CD4-positive, alpha-beta T cell treated with Interferon gamma for 1 hour (primary cell): ENCODE results near the gene ARHGEF26.
"Not testable (repeated sequence)": the region's sequence is repeated elsewhere in the genome, so short reads cannot be mapped to it uniquely, and the experiment has no call there.

ENCODE experiments used
- DNase-seq: peaks from one replicate; pipeline ENCODE4 v3.0.0-alpha.2; 2020

The ARHGEF26 gene, protein sequence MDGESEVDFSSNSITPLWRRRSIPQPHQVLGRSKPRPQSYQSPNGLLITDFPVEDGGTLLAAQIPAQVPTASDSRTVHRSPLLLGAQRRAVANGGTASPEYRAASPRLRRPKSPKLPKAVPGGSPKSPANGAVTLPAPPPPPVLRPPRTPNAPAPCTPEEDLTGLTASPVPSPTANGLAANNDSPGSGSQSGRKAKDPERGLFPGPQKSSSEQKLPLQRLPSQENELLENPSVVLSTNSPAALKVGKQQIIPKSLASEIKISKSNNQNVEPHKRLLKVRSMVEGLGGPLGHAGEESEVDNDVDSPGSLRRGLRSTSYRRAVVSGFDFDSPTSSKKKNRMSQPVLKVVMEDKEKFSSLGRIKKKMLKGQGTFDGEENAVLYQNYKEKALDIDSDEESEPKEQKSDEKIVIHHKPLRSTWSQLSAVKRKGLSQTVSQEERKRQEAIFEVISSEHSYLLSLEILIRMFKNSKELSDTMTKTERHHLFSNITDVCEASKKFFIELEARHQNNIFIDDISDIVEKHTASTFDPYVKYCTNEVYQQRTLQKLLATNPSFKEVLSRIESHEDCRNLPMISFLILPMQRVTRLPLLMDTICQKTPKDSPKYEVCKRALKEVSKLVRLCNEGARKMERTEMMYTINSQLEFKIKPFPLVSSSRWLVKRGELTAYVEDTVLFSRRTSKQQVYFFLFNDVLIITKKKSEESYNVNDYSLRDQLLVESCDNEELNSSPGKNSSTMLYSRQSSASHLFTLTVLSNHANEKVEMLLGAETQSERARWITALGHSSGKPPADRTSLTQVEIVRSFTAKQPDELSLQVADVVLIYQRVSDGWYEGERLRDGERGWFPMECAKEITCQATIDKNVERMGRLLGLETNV

DNA sequence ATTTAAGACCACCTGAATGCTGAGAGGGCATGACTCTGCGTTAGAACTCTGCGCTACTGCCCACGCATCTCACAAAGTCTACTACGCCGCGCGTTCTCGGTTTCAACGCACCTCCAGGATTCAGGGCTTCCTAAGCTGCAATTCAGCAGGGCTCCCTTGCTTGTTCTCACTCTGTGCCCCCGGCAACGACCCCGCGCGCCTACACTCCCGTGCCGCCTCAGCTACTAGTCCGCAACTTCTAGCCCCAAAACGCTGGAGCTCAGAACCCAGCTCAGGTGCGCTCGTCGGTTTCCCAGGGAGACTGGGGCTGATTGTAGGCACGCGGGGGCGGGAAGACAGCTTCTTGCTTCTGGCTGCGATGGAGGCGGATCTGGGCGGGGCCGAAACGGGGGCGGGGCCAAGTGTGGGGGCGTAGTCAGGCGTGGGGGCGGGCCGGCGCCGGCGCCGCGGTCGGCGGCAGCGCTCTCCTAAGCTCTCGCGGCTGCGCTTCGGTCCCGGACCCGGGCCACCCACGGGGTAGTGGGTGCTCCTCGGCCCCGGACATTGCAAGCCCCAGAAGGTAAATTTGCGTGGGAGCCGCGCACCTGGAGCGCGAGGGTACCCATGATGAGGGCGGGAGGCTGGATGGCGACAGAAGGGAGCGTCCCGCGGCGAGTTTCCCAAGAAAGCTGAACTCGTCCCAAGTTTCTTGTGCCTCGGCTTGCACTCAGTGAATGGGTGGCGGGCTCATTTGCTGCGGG, at the start of gene ARHGEF26:
Gene ARHGEF26, plus strand, starts transcription at position 430 of the 740 bp plus-strand sequence. CDS start 603 bp downstream, outside the sequence.
- DNase-seq: peak; percentile 60

DNA sequence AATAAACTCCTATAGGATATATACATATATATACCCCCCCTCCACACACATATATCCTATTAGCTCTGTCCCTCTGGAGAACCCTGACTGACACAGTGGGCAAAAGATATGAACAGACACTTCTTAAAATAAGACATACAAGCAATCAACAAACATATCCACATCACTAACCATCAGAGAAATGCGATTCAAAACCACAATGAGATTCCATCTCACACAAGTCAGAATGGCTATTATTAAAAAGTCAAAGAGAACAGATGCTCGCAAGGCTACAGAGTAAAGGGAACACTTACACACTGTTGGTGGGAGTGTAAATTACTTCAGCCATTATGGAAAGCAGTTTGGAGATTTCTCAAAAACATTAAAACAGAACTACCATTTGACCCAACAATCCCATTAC, 46.2 kb upstream of the ARHGEF26 start:
- DNase-seq: no peak

DNA sequence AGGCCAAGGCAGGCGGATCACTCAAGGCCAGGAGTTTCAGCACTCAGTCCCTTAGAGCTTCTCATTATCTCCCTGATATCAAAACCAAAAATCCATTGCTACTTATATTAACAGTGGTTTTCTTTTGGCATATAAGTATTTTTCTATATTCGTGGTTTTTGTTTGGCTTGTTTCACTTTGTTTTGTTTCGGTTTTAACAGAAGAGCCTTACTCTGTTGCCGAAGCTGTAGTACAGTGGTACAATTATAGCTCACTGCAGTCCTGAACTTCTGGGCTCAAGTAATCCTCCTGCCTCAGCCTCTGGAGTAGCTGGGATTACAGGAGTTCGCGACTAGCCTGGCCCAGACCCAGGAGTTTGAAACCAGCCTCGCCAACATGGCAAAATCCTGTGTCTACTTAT, 42.5 kb upstream of the ARHGEF26 start:
- DNase-seq: no peak

DNA sequence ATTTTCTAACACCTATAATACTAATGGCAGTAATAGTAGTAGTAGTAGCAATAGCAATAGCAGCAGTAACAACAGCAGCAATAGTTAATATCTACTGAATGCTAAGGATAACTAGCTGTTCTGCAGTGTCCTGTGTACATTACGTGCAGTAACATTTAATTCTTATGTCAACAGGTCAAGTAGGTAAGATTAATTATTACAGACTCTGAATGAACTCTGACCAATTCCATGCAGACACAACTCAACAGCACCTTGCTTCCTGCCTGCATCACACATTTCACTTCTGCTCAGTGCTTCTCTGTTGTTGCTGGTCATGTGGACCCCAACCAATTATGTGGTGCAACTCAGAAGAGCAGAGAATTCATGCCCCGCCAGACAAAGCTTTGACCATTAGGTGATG, 39.9 kb upstream of the ARHGEF26 start:
- DNase-seq: no peak

DNA sequence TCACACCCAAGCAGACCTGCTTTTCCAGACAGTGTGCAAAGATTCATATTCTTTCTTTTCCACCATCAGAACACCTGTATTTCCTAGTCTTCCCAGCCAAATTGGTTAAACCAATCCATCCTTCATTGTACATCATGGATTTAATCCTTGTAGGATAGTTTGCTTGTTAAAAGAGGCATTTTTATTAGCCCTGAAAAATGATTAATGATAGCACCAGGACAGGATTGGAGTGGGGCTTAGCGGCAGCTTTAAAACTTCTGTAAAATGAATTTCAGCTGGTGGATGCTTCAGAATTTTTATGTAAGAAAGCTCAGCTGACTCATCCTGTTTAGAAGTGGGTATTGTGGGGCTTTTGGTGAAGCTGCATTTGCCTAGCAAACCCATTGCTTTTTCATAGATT, 36.1 kb upstream of the ARHGEF26 start:
- no peak for DNase-seq

DNA sequence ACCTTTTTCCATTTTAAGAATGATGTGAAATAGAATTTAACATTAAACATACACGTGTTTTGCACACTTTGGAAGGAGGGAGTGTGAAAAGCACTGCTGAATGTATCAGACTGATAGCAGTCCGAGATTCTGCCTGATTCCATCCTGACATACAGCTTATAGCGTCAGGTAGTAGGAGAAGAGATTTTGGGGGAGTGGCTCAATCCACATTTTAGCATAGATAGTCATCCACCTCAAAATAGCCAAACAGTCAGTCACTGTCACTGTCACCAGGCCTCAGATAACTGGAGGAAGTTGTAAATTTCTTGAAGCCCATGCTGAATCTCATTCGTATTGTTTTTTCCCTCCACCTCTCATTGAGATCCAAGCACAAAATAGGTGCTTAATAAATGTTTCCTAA, 35.4 kb upstream of the ARHGEF26 start:
- DNase-seq: no peak

DNA sequence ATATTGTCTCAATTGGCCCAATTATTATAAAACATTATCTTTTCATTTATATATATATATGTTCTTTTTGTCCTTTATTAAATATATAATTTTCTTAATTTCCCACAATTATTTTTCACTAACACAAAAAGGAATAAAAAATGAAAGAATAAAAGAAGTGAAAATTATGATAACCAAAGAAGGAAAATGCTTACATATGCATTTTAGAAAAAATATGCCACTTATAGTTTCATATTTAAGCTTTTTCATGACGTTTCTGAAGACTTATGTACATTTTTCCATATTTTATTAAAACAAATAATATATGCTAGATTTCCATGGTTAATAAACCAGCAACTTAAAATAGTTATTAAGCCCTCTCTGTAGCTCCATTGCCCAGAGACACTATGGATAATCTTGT, 34.9 kb upstream of the ARHGEF26 start:
- DNase-seq: no peak

DNA sequence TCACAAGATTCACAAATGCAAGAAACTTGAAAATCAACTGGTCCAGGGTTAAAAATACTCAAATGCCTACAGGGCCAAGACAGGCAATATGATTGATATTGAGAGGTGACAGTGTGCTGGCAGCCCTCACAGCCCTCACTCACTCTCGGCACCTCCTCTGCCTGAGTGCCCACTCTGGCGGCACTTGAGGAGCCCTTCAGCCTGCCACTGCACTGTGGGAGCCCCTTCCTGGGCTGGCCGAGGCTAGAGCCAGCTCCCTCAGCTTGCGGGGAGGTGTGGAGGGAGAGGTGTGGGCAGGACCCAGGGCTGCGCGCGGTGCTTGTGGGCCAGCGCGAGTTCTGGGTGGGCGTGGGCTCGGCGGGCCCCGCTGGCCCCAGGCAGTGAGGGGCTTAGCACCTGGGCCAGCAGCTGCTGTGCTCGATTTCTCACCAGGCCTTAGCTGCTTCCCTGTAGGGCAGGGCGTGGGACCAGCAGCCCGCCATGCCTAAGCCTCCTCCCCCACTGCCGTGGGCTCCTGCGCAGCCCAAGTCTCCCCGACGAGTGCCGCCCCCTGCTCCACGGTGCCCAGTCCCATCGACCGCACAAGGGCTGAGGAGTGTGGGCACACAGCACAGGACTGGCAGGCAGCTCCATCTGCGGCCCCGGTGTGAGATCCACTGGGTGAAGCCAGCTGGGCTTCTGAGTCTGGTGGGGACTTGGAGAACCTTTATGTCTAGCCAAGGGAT, 33.3 kb upstream of the ARHGEF26 start:
- not testable (repeated sequence) for DNase-seq

DNA sequence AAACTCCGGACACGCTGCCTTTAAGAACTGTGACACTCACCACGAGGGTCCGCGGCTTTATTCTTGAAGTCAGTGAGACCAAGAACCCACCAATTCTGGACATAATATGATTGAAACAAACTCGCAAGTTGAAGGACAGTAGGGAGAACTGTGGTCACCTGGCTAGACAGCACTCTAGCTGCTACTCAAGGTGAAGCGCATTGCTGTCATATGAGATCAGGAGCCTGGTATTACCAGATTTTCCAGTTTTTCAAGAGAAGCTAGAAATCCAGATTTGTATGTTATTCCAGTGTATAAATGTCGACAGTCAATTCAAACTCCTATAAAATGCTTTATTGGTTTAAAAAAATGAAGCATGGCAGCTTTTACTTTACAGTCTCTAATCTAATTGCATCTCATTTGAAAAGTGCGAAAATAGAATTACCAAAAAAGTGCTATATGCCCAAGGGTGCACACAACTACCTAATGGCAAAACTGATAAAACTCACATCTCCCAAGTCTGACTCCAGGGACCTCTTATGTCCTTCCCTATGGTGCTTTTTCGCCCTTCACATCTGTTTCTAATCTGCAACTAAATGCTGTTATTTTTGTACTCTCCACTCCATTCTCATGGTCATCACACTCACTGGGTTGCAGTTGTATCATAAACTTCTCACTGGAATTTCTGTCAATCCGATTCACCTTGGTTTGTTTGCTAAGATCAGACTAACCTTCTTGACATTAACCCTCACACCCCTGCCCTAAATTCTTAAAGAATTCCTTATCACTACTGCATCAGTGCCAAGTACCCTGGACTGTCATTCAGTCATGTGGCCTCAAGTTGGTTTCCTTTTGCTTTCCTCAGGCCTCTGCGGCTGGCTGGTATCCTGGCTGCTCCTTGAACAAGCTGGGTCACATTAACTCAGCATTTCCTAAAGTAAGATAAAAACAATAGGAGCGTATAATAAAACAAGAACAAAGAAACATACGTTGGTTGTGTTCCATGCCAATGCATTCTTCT, 31.5 kb upstream of the ARHGEF26 start:
- DNase-seq: no peak

DNA sequence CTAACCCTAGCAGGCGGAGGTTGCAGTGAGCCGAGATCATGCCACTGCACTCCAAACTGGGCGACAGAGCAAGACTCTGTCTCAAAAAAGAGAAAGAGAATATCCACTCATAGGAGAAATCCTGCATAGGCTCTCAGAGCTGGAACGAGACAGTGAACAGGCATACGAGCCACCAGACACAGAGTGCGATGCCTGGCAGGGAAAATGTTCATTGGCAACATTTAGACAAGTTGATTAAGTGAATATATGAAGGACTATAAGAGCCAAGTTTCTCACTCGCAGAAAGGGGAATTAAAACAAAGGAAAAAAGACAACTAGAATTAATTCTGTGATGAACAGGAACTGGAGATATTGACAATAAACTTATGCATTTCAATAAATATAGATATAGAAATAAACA, 27.1 kb upstream of the ARHGEF26 start:
- no peak for DNase-seq

DNA sequence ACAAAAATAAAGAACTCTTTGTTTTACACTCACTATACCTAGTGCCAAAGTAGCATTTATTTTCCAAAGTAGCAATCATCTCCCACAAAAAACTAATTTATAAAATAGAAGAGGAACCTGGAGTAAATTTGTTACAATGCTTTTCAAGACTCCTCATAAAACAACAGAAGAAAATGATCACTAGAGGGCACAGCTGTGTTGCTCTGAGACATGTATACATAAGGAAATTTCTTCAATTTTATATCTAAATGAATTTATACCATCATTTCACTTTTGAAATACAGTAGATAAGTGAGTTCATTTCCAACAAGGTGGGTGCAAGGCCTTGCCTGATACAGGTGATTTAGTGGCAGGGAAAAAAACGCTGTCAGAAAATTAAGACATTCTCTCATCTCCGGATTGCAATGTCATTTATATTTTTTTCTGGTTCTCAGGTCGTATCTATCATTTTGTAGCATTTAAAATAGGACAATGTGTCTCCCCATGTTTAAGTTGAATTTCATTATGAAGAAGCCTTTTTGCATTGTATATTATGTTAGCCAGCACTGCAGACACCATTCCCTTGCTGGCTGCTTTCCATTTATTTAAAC, 25.3 kb upstream of the ARHGEF26 start:
- no peak for DNase-seq

DNA sequence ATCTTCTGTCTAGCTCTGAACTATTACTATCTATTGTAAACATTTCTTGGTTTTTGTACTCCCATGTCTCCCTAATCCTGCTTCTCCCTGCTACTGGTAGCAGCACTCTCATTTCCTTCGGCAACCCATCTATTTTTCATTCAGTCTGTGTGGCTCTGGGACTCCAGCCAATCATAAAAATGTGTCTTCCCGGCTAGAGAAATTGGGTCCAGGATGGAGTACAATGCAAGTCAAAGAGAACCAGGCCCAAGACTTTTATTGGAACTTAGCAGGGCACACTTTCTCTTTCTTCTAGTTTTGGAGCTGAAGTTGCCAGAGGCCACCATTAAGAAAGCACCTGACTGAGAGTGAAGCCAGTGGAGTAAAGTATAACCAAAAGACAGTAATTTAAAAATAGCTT, 22.8 kb upstream of the ARHGEF26 start:
- no peak for DNase-seq

DNA sequence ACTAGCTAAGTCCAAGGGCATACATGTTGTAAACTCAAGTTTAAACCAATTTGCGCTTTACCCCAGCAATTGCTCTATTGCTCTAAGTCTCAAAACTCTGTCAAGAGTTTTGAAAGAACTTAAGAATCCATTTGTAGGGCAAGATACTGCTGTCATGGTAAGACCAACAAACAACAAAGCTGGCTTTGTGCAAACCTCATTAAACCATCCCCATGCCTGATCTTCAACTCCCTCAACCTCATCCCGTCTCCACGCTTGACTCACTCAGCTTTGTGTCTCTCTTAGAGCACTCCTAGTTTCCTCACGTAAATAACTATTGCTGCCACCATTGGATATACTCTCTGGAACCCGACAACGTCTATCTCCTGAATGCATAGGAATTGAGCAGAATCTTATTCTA, 20.6 kb upstream of the ARHGEF26 start:
- DNase-seq: no peak

DNA sequence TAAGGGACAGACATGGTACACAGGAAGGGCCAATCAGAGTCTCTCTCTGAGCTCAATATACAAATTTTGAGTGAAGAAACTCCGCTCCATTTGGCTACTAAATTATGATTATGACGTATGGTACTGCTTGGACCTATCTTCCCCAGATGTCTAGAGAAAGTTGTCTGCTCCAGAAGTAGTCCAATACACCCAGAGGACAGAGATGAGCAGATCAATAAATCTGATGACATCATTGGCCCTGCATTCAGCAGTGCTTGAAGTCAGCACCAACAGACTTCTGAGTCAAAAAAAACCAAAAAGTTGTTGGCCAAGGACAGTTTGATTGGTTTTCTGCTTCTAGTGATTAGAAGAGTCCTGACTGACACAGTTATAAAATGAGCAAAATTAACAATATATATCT, 19.9 kb upstream of the ARHGEF26 start:
- no peak for DNase-seq

DNA sequence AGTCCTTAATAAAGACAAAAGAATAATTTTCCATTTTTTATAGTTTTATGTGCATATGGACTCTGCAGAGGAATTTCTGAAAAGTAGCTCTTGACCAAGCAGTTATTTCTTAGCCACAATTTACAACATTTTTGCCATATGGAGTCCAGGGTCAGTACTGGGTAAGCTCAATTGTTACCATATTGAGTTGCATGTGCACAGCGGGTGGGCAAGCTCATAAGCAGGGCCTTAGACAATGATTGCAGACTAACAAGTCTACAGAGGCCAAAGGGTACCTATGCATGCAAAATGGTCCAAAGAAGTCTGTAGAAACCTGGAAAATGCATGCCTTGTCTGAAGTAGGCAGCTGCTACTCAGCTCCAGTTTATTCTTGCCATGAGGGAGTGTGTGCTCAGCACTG, 19.0 kb upstream of the ARHGEF26 start:
- DNase-seq: no peak

DNA sequence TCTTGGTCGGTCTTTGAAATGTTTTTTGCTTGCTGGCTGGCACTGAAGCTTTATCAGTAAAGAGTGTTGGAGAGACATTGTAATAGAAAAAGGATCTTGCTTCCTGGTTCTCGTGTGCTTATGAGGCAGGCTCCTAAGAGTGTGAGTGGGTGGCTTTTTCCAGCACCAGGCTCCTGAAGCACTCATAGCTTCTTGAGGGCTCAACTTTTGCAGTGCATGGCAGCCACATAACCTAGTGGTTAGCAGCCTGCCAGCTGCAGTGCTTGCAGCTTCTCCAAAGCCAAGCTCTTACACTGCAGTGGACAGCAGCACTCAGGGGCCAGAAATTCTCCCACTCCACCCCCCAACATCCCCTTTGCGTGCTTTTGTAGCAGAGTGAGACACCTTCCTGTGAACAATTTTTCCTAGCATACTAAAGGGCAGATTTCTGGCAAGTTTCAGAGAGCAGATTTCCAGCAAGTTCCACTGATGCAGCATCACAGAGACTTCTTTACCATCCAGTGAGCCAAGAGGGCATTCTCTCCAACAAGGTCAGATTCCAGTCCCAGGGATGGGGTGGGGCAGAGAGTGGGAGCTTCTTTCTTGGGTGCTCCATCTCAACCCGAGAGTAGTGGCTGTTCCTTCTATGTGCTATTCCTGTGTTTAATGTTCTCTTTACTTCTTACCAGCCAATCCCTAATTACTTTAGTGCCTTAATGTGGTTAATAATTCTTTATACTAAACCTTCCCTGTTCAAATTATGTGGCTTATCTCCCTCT, 15.8 kb upstream of the ARHGEF26 start:
- DNase-seq: no peak

DNA sequence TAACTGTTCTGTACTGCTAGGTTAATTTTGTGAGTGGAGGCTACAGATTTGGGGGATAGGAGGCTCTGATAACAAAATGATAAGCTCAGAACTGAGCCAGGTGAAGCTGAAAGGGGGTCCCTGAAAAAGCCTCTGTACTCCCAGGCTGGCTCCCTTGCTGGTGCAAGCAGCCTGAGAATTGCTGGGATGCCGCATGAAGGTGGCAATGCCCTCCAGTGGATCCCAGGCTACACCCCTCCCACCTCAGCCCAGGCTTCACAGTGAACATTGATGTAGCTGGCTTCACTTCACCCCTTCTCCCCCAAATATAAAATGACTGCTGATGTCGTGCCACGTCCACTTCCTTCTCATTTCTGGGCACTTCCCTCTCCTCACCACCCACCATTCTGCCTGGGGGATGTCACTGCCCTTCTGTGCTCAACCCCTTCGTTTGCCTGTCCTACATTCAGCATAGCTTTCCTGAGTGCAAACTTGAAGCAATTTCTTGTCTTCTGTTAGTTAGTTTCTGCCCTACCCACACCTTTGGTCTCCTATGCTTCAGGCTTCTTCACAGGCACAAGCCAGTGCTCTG, 9.7 kb upstream of the ARHGEF26 start:
- no peak for DNase-seq

DNA sequence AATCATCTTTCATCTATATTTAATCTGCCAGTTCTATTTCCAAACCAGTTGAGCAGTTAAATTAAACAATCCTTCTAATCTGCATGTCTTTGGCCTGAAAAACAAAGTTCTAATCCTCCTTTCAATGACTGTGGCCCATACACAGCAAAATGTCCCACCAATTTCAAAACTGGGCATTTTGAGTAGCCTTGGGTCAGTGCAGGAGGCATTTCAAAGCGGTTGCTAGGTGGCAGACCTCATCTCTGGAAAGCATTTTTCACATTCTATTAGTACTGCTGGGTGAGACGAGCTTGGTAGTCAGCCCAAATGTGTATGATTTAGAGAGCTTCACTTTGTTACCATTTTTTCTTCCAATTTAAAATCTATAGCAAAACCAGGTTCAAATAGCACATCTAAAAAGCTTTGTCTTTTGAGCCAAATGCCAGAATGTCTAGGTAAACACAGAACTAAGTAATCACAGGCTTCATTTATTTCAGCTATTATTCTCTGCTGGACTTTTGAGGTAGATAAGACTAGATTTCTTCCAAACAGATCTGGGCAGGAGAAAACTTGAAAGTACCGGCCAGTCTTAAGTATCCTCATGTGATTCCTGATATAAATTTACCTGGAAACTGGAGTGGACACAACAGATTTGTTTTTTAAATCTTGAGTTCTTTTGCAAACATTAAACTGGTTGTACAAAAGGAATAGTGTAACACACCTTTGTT, 8.9 kb upstream of the ARHGEF26 start:
- no peak for DNase-seq

DNA sequence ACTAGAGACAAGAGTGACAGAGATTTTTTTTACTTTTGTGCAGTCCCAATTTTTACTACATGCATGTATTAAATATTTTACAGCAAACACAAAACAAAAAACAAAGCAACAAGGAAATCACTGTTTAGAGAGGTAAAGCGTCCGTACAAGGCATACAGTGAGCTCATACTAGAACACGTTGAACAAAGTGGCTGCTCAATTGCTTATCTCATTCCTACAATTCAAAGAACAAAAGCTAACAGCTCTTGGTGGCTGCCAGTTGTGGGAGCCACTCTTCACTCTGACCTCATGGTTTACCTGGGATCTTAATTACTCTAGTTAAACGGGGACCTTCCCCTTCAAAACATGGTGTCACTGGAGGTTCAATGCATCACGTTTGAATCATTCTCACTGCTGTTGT, 7.6 kb upstream of the ARHGEF26 start:
- no peak for DNase-seq
